A673 (cell line): ENCODE measurements around the gene STX11.

Experiments
- EZH2 ChIP-seq: fragments of 200-600 bp; sonication (generic); IDR thresholded peaks from 2 replicates; pipeline ENCODE4 v1.6.1; 2017; ENCODE audit warnings: borderline replicate concordance, low read depth, mild to moderate bottlenecking, mixed read lengths, antibody characterized with exemption, low read length; ENCODE audit not compliant: poor library complexity, severe bottlenecking
- TF ChIP-seq, protein P1 (sequence below): fragments of 300-800, 200-600 bp; sonication (generic); conservative IDR thresholded peaks from 2 replicates; pipeline ENCODE4 v1.5.1; 2017; ENCODE audit warnings: low read depth, mild to moderate bottlenecking, antibody characterized with exemption, low read length, moderate library complexity, mixed read lengths

- TF ChIP-seq EZH2 = no peak
- TF ChIP-seq, protein P1, sequence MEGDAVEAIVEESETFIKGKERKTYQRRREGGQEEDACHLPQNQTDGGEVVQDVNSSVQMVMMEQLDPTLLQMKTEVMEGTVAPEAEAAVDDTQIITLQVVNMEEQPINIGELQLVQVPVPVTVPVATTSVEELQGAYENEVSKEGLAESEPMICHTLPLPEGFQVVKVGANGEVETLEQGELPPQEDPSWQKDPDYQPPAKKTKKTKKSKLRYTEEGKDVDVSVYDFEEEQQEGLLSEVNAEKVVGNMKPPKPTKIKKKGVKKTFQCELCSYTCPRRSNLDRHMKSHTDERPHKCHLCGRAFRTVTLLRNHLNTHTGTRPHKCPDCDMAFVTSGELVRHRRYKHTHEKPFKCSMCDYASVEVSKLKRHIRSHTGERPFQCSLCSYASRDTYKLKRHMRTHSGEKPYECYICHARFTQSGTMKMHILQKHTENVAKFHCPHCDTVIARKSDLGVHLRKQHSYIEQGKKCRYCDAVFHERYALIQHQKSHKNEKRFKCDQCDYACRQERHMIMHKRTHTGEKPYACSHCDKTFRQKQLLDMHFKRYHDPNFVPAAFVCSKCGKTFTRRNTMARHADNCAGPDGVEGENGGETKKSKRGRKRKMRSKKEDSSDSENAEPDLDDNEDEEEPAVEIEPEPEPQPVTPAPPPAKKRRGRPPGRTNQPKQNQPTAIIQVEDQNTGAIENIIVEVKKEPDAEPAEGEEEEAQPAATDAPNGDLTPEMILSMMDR = no peak
These were observed 47.6 kb downstream of the STX11 start for GRCh38 chr6:144197919-144198318.
